ENCODE data around the gene DAAM2. TPM values are rescaled to one million over a fixed set of nuclear protein-coding genes. Genes with fewer than 3 reads are reported as not detected.

Gene DAAM2
- total and polyA plus RNA-seq, 2 of the 8 experiments (the other 6 are each of a cell fraction or from before 2014, with no cell fraction given) = 1.5 to 2.9 TPM

GRCh38 chr6:39926668-39927067 is 134.5 kb downstream of the DAAM2 start (continued):
- TF ChIP-seq CHD7 (IDR thresholded peaks at IDR 0.05; ENCODE audit: insufficient replicate concordance, low read length) = no peak
- TF ChIP-seq TAF7 (optimal IDR thresholded peaks at IDR 0.05; ENCODE audit: borderline replicate concordance, low read depth, low read length) = no peak
- TF ChIP-seq SP1 (IDR thresholded peaks at IDR 0.05; ENCODE audit: low read depth, low read length) = no peak
- no peak for TF ChIP-seq SIRT6 (IDR thresholded peaks at IDR 0.05; ENCODE audit: low read length)
- TF ChIP-seq GABPA (IDR thresholded peaks at IDR 0.05; ENCODE audit: borderline replicate concordance, insufficient read depth, low read length) = no peak
- no peak for TF ChIP-seq JUN (IDR thresholded peaks at IDR 0.05; ENCODE audit: low read depth, low read length)
- no peak for TF ChIP-seq NRF1 (IDR thresholded peaks at IDR 0.05; ENCODE audit: low read depth, low read length)
- no peak for TF ChIP-seq CHD2 (IDR thresholded peaks at IDR 0.05; ENCODE audit: low read length)
- TF ChIP-seq, protein P1, sequence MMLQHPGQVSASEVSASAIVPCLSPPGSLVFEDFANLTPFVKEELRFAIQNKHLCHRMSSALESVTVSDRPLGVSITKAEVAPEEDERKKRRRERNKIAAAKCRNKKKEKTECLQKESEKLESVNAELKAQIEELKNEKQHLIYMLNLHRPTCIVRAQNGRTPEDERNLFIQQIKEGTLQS (IDR thresholded peaks at IDR 0.05; ENCODE audit: insufficient read depth, low read depth, low read length) = no peak
- no peak for TF ChIP-seq TEAD4 (IDR thresholded peaks at IDR 0.05; ENCODE audit: low read depth, low read length)
